Endothelial cell of umbilical vein (primary cell): Measurements from ENCODE around the gene ERBB2.

Experiments
- POLR2A ChIP-seq: IDR thresholded peaks from 2 replicates; pipeline ENCODE4 v1.6.1; 2012; ENCODE audit warnings: low read depth, mild to moderate bottlenecking, control low read depth, low read length
- TF ChIP-seq, protein P1 (sequence below), 2 donors: IDR thresholded peaks; 1 replicate in 1 of 2; 2 replicates in 1 of 2; pipeline ENCODE4 v1.5.1; 2011; ENCODE audit warnings: low read length in 2 of 2, mild to moderate bottlenecking in 2 of 2, moderate library complexity in 2 of 2, control low read depth in 1 of 2, inconsistent platforms in 1 of 2, low read depth in 1 of 2; ENCODE audit not compliant: insufficient read depth in 1 of 2; ENCODE audit errors: extremely low read depth in 1 of 2

DNA sequence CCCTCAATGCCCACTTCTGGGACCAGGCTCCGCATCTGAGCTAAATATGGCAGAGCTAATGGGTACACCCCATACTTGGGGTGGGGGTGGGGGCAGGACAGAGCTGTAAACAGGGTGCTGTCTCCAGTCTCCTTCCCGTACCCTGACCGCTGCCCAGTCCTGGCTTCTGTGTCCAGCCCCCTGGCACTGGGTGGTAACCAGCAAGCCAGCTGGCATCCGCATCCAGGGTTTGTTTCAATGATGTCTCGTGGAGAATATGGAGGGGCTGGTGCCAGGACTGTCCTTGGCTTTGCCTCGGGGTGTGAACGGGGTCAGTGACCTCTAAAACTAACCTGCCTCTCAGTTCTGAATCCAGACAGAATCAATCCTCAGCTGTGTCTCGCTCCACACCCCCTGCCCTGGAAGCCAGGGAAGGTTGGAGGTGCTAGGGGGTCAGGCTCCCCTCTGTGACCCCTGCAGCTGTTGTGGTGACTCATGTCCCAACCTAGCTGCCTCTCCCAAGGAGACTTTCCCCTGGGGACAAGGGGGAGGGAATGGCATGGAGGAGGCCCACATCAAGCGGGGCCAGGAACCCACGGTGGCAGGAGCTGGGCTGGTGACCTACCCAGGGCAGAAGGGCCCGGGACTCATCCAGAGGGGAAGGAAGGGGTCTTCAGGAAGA, 33.1 kb upstream of the ERBB2 start:
- no peak for TF ChIP-seq POLR2A
- TF ChIP-seq, protein P1, sequence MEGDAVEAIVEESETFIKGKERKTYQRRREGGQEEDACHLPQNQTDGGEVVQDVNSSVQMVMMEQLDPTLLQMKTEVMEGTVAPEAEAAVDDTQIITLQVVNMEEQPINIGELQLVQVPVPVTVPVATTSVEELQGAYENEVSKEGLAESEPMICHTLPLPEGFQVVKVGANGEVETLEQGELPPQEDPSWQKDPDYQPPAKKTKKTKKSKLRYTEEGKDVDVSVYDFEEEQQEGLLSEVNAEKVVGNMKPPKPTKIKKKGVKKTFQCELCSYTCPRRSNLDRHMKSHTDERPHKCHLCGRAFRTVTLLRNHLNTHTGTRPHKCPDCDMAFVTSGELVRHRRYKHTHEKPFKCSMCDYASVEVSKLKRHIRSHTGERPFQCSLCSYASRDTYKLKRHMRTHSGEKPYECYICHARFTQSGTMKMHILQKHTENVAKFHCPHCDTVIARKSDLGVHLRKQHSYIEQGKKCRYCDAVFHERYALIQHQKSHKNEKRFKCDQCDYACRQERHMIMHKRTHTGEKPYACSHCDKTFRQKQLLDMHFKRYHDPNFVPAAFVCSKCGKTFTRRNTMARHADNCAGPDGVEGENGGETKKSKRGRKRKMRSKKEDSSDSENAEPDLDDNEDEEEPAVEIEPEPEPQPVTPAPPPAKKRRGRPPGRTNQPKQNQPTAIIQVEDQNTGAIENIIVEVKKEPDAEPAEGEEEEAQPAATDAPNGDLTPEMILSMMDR (IDR thresholded peaks at IDR 0.05; ENCODE audit: extremely low read depth in 1 of 2, insufficient read depth in 1 of 2, low read depth in 1 of 2, low read length in 2 of 2): no peak
